HepG2 (cell line): Measurements from ENCODE around the gene CCRL2. TPM values are rescaled to one million over a fixed set of nuclear protein-coding genes. Genes with fewer than 3 reads are reported as not detected.

ENCODE experiments used
- ATF1 ChIP-seq: IDR thresholded peaks from 2 replicates; pipeline ENCODE4 v1.6.1; 2016; ENCODE audit warnings: mild to moderate bottlenecking, control low read depth
- CEBPG ChIP-seq: IDR thresholded peaks from 2 replicates; pipeline ENCODE4 v1.6.1; 2016
- CREM ChIP-seq, 2 experiments: sonication (generic) in 1 of 2; formaldehyde crosslinking in 1 of 2; IDR thresholded peaks; 2 replicates each; pipeline versions ENCODE4 v1.4.0 to v1.6.1; 2016 to 2020; ENCODE audit warnings: antibody characterized with exemption in 1 of 2, mild to moderate bottlenecking in 1 of 2, missing genetic modification reagents in 1 of 2
- DPF2 ChIP-seq: sonication (generic); formaldehyde crosslinking; IDR thresholded peaks from 2 replicates; pipeline ENCODE4 v1.4.0; 2020; ENCODE audit warnings: mild to moderate bottlenecking, low read depth, missing genetic modification reagents, borderline replicate concordance
- ELF4 ChIP-seq: sonication (generic); formaldehyde crosslinking; IDR thresholded peaks from 2 replicates; pipeline ENCODE4 v1.5.0; 2020; ENCODE audit warnings: missing genetic modification reagents, mild to moderate bottlenecking, moderate library complexity, borderline replicate concordance
- MNT ChIP-seq: fragments of 450-650 bp; IDR thresholded peaks from 2 replicates; pipeline ENCODE4 v1.6.1; 2016
- PCBP1 ChIP-seq: fragments of 200-400 bp; formaldehyde crosslinking; IDR thresholded peaks from 2 replicates; pipeline ENCODE4 v1.6.1; 2017; ENCODE audit warnings: mild to moderate bottlenecking, low read depth, low read length, borderline replicate concordance
- ZBTB7A ChIP-seq: sonication (generic); formaldehyde crosslinking; IDR thresholded peaks from 2 replicates; pipeline ENCODE4 v1.8.0; 2022; ENCODE audit warnings: mild to moderate bottlenecking, missing genetic modification reagents
- ZNF780A ChIP-seq: sonication (generic); formaldehyde crosslinking; IDR thresholded peaks from 2 replicates; pipeline ENCODE4 v1.8.0; 2022; ENCODE audit warnings: mild to moderate bottlenecking, missing genetic modification reagents, moderate library complexity
- ZNF790 ChIP-seq: sonication (generic); formaldehyde crosslinking; IDR thresholded peaks from 2 replicates; pipeline ENCODE4 v1.8.0; 2022; ENCODE audit warnings: missing genetic modification reagents, mild to moderate bottlenecking, borderline replicate concordance
- ZXDC ChIP-seq: sonication (generic); formaldehyde crosslinking; IDR thresholded peaks from 2 replicates; pipeline ENCODE4 v1.5.0; 2020; ENCODE audit warnings: mild to moderate bottlenecking, missing genetic modification reagents
- polyA plus RNA-seq, 8 experiments: library from polyadenylated mRNA; depleted of rRNA in 3 of 8; stranded (reverse) in 7 of 8; unstranded in 1 of 8; fragments of >200 nt; fragmentation: Illumina TruSeq in 4 of 8; extraction: Trizol in 4 of 8; gene quantifications; 2 replicates each; pipeline versions ENCODE4 v1.2.1 to v1.2.3, GENCODE V29; 2011 to 2016; ENCODE audit warnings: low read depth in 4 of 8, missing spikeins in 1 of 8, mixed read lengths in 1 of 8; ENCODE audit not compliant: insufficient read depth in 1 of 8
- total RNA-seq, 5 experiments: library from RNA; depleted of rRNA; stranded (reverse); fragments of >200 nt; fragmentation: Illumina TruSeq; extraction: Trizol; gene quantifications; 2 replicates each; pipeline ENCODE4 v1.2.3, GENCODE V29; 2016; ENCODE audit warnings: low read depth in 1 of 5
- TF ChIP-seq, protein P1 (sequence below): sonication (generic); formaldehyde crosslinking; IDR thresholded peaks from 2 replicates; pipeline ENCODE4 v1.4.0; 2020; ENCODE audit warnings: missing genetic modification reagents

Gene CCRL2
- total and polyA plus RNA-seq, 2 of the 13 experiments (the other 11 are each of a cell fraction or from before 2014, with no cell fraction given) = not detected

GRCh38 chr3:46399557-46399956 is 7.5 kb upstream of the CCRL2 start (continued):
- TF ChIP-seq CREM (IDR thresholded peaks at IDR 0.05) (no peak), CREM (CRISPR knock-in tag; IDR thresholded peaks at IDR 0.05) (no peak), ZNF780A (no peak), MNT (no peak), ZXDC (no peak), PCBP1 (no peak), ZNF790 (CRISPR knock-in tag) (no peak), DPF2 (CRISPR knock-in tag) (no peak), ATF1 (CRISPR knock-in tag) (no peak), CEBPG (CRISPR knock-in tag) (no peak), ELF4 (CRISPR knock-in tag) (no peak), ZBTB7A (CRISPR knock-in tag) (no peak)
- TF ChIP-seq, protein P1, sequence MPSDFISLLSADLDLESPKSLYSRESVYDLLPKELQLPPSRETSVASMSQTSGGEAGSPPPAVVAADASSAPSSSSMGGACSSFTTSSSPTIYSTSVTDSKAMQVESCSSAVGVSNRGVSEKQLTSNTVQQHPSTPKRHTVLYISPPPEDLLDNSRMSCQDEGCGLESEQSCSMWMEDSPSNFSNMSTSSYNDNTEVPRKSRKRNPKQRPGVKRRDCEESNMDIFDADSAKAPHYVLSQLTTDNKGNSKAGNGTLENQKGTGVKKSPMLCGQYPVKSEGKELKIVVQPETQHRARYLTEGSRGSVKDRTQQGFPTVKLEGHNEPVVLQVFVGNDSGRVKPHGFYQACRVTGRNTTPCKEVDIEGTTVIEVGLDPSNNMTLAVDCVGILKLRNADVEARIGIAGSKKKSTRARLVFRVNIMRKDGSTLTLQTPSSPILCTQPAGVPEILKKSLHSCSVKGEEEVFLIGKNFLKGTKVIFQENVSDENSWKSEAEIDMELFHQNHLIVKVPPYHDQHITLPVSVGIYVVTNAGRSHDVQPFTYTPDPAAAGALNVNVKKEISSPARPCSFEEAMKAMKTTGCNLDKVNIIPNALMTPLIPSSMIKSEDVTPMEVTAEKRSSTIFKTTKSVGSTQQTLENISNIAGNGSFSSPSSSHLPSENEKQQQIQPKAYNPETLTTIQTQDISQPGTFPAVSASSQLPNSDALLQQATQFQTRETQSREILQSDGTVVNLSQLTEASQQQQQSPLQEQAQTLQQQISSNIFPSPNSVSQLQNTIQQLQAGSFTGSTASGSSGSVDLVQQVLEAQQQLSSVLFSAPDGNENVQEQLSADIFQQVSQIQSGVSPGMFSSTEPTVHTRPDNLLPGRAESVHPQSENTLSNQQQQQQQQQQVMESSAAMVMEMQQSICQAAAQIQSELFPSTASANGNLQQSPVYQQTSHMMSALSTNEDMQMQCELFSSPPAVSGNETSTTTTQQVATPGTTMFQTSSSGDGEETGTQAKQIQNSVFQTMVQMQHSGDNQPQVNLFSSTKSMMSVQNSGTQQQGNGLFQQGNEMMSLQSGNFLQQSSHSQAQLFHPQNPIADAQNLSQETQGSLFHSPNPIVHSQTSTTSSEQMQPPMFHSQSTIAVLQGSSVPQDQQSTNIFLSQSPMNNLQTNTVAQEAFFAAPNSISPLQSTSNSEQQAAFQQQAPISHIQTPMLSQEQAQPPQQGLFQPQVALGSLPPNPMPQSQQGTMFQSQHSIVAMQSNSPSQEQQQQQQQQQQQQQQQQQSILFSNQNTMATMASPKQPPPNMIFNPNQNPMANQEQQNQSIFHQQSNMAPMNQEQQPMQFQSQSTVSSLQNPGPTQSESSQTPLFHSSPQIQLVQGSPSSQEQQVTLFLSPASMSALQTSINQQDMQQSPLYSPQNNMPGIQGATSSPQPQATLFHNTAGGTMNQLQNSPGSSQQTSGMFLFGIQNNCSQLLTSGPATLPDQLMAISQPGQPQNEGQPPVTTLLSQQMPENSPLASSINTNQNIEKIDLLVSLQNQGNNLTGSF (CRISPR knock-in tag) = no peak
- TF ChIP-seq, all 625 proteins: peak for 0
